Measurements from ENCODE around the gene EDNRA.

EDNRA gene

GRCh38 chr4:147583876-147584275 is 103.0 kb downstream of the EDNRA start:
- in situ Hi-C loops (cut with MboI; ENCODE audit: low sequenced_read_pairs) = no loop called here

GRCh38 chr4:147586032-147586431 is 105.1 kb downstream of the EDNRA start:
- in situ Hi-C loops (cut with MboI; ENCODE audit: low sequenced_read_pairs) = no loop called here

GRCh38 chr4:147586637-147587036 is 105.7 kb downstream of the EDNRA start:
- in situ Hi-C loops (cut with MboI; ENCODE audit: low sequenced_read_pairs) = no loop called here

- in situ Hi-C loops (cut with MboI; ENCODE audit: low sequenced_read_pairs) = no loop called here
These were observed 106.1 kb downstream of the EDNRA start for GRCh38 chr4:147587041-147587440.

GRCh38 chr4:147589586-147589985 is 108.7 kb downstream of the EDNRA start:
- in situ Hi-C loops (cut with MboI; ENCODE audit: low sequenced_read_pairs) = no loop called here

GRCh38 chr4:147590249-147590920 is 109.5 kb downstream of the EDNRA start:
- in situ Hi-C loops (cut with MboI; ENCODE audit: low sequenced_read_pairs) = no loop called here

- in situ Hi-C loops (cut with MboI; ENCODE audit: low sequenced_read_pairs) = no loop called here
These were observed 110.2 kb downstream of the EDNRA start for GRCh38 chr4:147591106-147591505.

GRCh38 chr4:147594107-147594506 is 113.2 kb downstream of the EDNRA start:
- in situ Hi-C loops (cut with MboI; ENCODE audit: low sequenced_read_pairs) = no loop called here
